Ramos (cell line): ENCODE results near the gene GIMAP8.

Experiments
- in situ Hi-C: fragments of 300-500 bp; cut with MboI; formaldehyde crosslinking; loops from one replicate; pipeline ENCODE4 v1.14.3; 2022; ENCODE audit warnings: low sequenced_read_pairs; ENCODE audit not compliant: unreplicated experiment

The GIMAP8 gene

GRCh38 chr7:150410680-150411346 is 39.6 kb upstream of the GIMAP8 start:
- in situ Hi-C loops = no loop called here

- in situ Hi-C loops = no loop called here
These were observed 38.8 kb upstream of the GIMAP8 start for GRCh38 chr7:150411606-150412005.

- in situ Hi-C loops = no loop called here
These were observed 38.4 kb upstream of the GIMAP8 start for GRCh38 chr7:150412016-150412415.

GRCh38 chr7:150412518-150413488 is 37.6 kb upstream of the GIMAP8 start:
- in situ Hi-C loops = no loop called here

GRCh38 chr7:150413640-150414081 is 36.8 kb upstream of the GIMAP8 start:
- in situ Hi-C loops = no loop called here

GRCh38 chr7:150415161-150416153 is 35.0 kb upstream of the GIMAP8 start:
- in situ Hi-C loops = no loop called here

GRCh38 chr7:150417239-150417638 is 33.2 kb upstream of the GIMAP8 start:
- in situ Hi-C loops = no loop called here

- in situ Hi-C loops = no loop called here
These were observed 32.6 kb upstream of the GIMAP8 start for GRCh38 chr7:150417863-150418262.

- in situ Hi-C loops = no loop called here
These were observed 30.2 kb upstream of the GIMAP8 start for GRCh38 chr7:150420242-150420641.

- in situ Hi-C loops = no loop called here
These were observed 29.3 kb upstream of the GIMAP8 start for GRCh38 chr7:150420987-150421674.

- in situ Hi-C loops = no loop called here
These were observed 28.6 kb upstream of the GIMAP8 start for GRCh38 chr7:150421831-150422230.

- in situ Hi-C loops = loop anchor here (25.0 kb wide), 1 partner anchor 562 kb away; the partner anchor contains the start of genes KCNH2 and NOS3
These were observed 24.8 kb upstream of the GIMAP8 start for GRCh38 chr7:150425670-150426069.

- in situ Hi-C loops = loop anchor here (25.0 kb wide), 1 partner anchor 558 kb away; the partner anchor contains the start of genes KCNH2 and NOS3
These were observed 21.6 kb upstream of the GIMAP8 start for GRCh38 chr7:150428671-150429451.

GRCh38 chr7:150429699-150430098 is 20.7 kb upstream of the GIMAP8 start:
- in situ Hi-C loops = loop anchor here (25.0 kb wide), 1 partner anchor 558 kb away; the partner anchor contains the start of genes KCNH2 and NOS3

- in situ Hi-C loops = loop anchor here (25.0 kb wide), 1 partner anchor 557 kb away; the partner anchor contains the start of genes KCNH2 and NOS3
These were observed 19.9 kb upstream of the GIMAP8 start for GRCh38 chr7:150430465-150431085.

GRCh38 chr7:150431839-150432658 is 18.4 kb upstream of the GIMAP8 start:
- in situ Hi-C loops = loop anchor here (25.0 kb wide), 1 partner anchor 555 kb away; the partner anchor contains the start of genes KCNH2 and NOS3
